ENCODE results near the gene SLC22A2.

- no peak for TF ChIP-seq CTCF (IDR thresholded peaks at IDR 0.05)
- no peak for TF ChIP-seq POLR2A (IDR thresholded peaks at IDR 0.05)
Measured at GRCh38 chr6:160174681-160175080, 83.9 kb downstream of the SLC22A2 start.
